ENCODE measurements around the gene SHISA8.
"Not testable (repeated sequence)": the region's sequence is repeated elsewhere in the genome, so short reads cannot be mapped to it uniquely, and the experiment has no call there.

GRCh38 chr22:41870081-41870480, 44.8 kb downstream of the SHISA8 start:
- TF ChIP-seq RAD21 (IDR thresholded peaks at IDR 0.05); CTCF (IDR thresholded peaks at IDR 0.05; ENCODE audit: low read depth, low read length, missing input control); HNF4G (IDR thresholded peaks at IDR 0.05); SP1 (IDR thresholded peaks at IDR 0.05); MAX (IDR thresholded peaks at IDR 0.05); TAF1 (conservative IDR thresholded peaks at IDR 0.05); GABPA (IDR thresholded peaks at IDR 0.05 in 1 of 2, conservative IDR thresholded peaks at IDR 0.05 in 1 of 2): not testable (repeated sequence)
- TF ChIP-seq, protein P1, sequence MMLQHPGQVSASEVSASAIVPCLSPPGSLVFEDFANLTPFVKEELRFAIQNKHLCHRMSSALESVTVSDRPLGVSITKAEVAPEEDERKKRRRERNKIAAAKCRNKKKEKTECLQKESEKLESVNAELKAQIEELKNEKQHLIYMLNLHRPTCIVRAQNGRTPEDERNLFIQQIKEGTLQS (IDR thresholded peaks at IDR 0.05) = not testable (repeated sequence)
